OCI-LY3 (cell line): ENCODE results near the gene FLRT2.

Experiments
- H2AFZ ChIP-seq: fragments of 200-600, 300-600 bp; shearing (Covaris generic); 2 replicates; pipeline ENCODE4 v1.6.0; 2014; ENCODE audit warnings: antibody characterized with exemption, low read depth, low read length
- H3K27ac ChIP-seq: fragments of 200-600, 300-600 bp; sonication (generic); 2 replicates; pipeline ENCODE4 v1.5.1; 2014; ENCODE audit warnings: mild to moderate bottlenecking, low read length, moderate library complexity, mixed read lengths
- H3K27me3 ChIP-seq: fragments of 200-600, 300-600 bp; sonication (generic); 2 replicates; pipeline ENCODE4 v1.6.1; 2014; ENCODE audit warnings: low read depth, low read length, mixed read lengths
- H3K36me3 ChIP-seq: fragments of 200-600, 300-600 bp; sonication (generic); replicated peaks from 2 replicates; pipeline ENCODE3; 2014; ENCODE audit warnings: low read depth, low read length, mixed read lengths
- H3K4me1 ChIP-seq: fragments of 300-600, 200-600 bp; sonication (generic); 2 replicates; pipeline ENCODE4 v1.6.1; 2014; ENCODE audit warnings: low read length, mixed read lengths
- H3K4me2 ChIP-seq: fragments of 200-600, 300-600 bp; sonication (generic); 2 replicates; pipeline ENCODE4 v1.6.1; 2014; ENCODE audit warnings: low read length, mixed read lengths
- H3K4me3 ChIP-seq: fragments of 300-600, 200-600 bp; sonication (generic); 2 replicates; pipeline ENCODE4 v1.5.1; 2014; ENCODE audit warnings: antibody characterized with exemption, mild to moderate bottlenecking, low read length, moderate library complexity
- H3K79me2 ChIP-seq: fragments of 300-600, 200-600 bp; shearing (Covaris generic); 2 replicates; pipeline ENCODE4 v1.6.1; 2014; ENCODE audit warnings: mild to moderate bottlenecking, low read length, mixed read lengths
- H3K9ac ChIP-seq: fragments of 300-600, 200-600 bp; shearing (Covaris generic); 2 replicates; pipeline ENCODE4 v1.6.0; 2014; ENCODE audit warnings: mild to moderate bottlenecking, low read length, moderate library complexity
- H3K9me3 ChIP-seq: fragments of 200-600, 300-600 bp; shearing (Covaris generic); 2 replicates; pipeline ENCODE4 v1.6.1; 2014; ENCODE audit warnings: low read length, mixed read lengths; ENCODE audit not compliant: insufficient read depth
- H4K20me1 ChIP-seq: fragments of 200-600, 300-600 bp; sonication (generic); 2 replicates; pipeline ENCODE4 v1.6.1; 2016; ENCODE audit warnings: low read length, mixed read lengths; ENCODE audit not compliant: insufficient read depth
- EZH2phosphoT487 ChIP-seq: fragments of 200-600 bp; shearing (Covaris generic); IDR thresholded peaks from 2 replicates; pipeline ENCODE4 v1.6.1; 2018; ENCODE audit warnings: antibody characterized with exemption, mixed run types, low read depth
- TF ChIP-seq, protein P1 (sequence below): fragments of 200-600, 300-600 bp; sonication (generic); IDR thresholded peaks from 2 replicates; pipeline ENCODE4 v1.5.1; 2014; ENCODE audit warnings: antibody characterized with exemption, low read length, low read depth

FLRT2 gene

DNA sequence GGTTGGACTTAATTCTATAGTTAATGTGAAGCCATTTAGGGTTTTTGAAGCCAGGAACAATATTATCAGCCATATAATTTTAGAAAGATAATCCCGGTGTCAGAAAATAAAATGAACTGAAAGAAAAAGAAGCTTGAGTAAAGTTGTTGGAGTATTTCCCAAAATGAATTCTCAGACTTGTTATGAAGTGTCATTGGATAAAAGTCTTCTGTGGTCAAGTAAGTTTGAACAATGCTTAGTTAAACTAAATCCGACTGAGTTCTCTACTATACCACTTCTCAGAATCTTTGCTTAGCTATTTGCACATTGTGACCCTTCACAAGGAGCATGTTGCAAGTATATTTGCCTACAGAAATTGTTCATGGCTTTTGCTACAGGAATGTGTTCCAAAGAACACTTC lies 17.5 kb upstream of the FLRT2 start:
- no peaks in the 10 kb centered on the region for H3K27me3 ChIP-seq

GRCh38 chr14:85514487-85514886 lies 15.5 kb upstream of the FLRT2 start:
- Histone ChIP-seq H3K4me1 (no peaks in the 10 kb centered on the region), H3K4me3 (no peak overlapping the region), H3K79me2 (no peaks in the 10 kb centered on the region), H2AFZ (no peak overlapping the region), H3K9me3 (no peaks in the 10 kb centered on the region), H3K9ac (no peak overlapping the region), H3K27ac (no peak overlapping the region), H3K36me3 (no peaks in the 10 kb centered on the region), H3K27me3 (no peaks in the 10 kb centered on the region), H3K4me2 (no peak overlapping the region), H4K20me1 (no peaks in the 10 kb centered on the region)
- TF ChIP-seq, protein P1, sequence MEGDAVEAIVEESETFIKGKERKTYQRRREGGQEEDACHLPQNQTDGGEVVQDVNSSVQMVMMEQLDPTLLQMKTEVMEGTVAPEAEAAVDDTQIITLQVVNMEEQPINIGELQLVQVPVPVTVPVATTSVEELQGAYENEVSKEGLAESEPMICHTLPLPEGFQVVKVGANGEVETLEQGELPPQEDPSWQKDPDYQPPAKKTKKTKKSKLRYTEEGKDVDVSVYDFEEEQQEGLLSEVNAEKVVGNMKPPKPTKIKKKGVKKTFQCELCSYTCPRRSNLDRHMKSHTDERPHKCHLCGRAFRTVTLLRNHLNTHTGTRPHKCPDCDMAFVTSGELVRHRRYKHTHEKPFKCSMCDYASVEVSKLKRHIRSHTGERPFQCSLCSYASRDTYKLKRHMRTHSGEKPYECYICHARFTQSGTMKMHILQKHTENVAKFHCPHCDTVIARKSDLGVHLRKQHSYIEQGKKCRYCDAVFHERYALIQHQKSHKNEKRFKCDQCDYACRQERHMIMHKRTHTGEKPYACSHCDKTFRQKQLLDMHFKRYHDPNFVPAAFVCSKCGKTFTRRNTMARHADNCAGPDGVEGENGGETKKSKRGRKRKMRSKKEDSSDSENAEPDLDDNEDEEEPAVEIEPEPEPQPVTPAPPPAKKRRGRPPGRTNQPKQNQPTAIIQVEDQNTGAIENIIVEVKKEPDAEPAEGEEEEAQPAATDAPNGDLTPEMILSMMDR = no peak
- no peak for TF ChIP-seq EZH2phosphoT487

More for the DNA sequence above, 17.5 kb upstream of the FLRT2 start:
- Histone ChIP-seq H3K27ac (no peak overlapping the region), H3K4me1 (no peaks in the 10 kb centered on the region), H3K4me2 (no peak overlapping the region), H2AFZ (no peak overlapping the region), H3K9me3 (no peaks in the 10 kb centered on the region), H3K79me2 (no peaks in the 10 kb centered on the region), H3K9ac (no peak overlapping the region), H3K4me3 (no peak overlapping the region), H4K20me1 (no peaks in the 10 kb centered on the region), H3K36me3 (no peaks in the 10 kb centered on the region)
- no peak for TF ChIP-seq EZH2phosphoT487
- TF ChIP-seq, protein P1 = no peak

GRCh38 chr14:85516239-85517113 lies 13.5 kb upstream of the FLRT2 start:
- no peak for TF ChIP-seq EZH2phosphoT487
- TF ChIP-seq, protein P1 = no peak
- no peak overlapping the region for H3K27ac ChIP-seq
- no peaks in the 10 kb centered on the region for H3K36me3 ChIP-seq
- no peaks in the 10 kb centered on the region for H3K79me2 ChIP-seq
- no peak overlapping the region for H3K9ac ChIP-seq
- no peaks in the 10 kb centered on the region for H4K20me1 ChIP-seq
- no peaks in the 10 kb centered on the region for H3K4me1 ChIP-seq
- no peaks in the 10 kb centered on the region for H3K9me3 ChIP-seq
- no peak overlapping the region for H2AFZ ChIP-seq
- no peak overlapping the region for H3K4me2 ChIP-seq
- H3K27me3 ChIP-seq = no peaks in the 10 kb centered on the region
- H3K4me3 ChIP-seq = no peak overlapping the region

- Histone ChIP-seq H2AFZ (no peak overlapping the region), H3K36me3 (no peaks in the 10 kb centered on the region), H4K20me1 (no peaks in the 10 kb centered on the region), H3K4me3 (no peak overlapping the region), H3K79me2 (no peaks in the 10 kb centered on the region), H3K9ac (no peak overlapping the region), H3K4me2 (no peak overlapping the region), H3K27ac (no peak overlapping the region), H3K9me3 (no peaks in the 10 kb centered on the region), H3K27me3 (no peaks in the 10 kb centered on the region), H3K4me1 (no peaks in the 10 kb centered on the region)
- no peak for TF ChIP-seq EZH2phosphoT487
- TF ChIP-seq, protein P1 = no peak
These were observed 12.7 kb upstream of the FLRT2 start for GRCh38 chr14:85517114-85517688.
